ENCODE data around the gene KITLG. TPM values are rescaled to one million over a fixed set of nuclear protein-coding genes. Genes with fewer than 3 reads are reported as not detected.

The KITLG gene
- total and polyA plus RNA-seq, 2 experiments from 2014 or later, result 3.1 to 10.7 TPM

DNA sequence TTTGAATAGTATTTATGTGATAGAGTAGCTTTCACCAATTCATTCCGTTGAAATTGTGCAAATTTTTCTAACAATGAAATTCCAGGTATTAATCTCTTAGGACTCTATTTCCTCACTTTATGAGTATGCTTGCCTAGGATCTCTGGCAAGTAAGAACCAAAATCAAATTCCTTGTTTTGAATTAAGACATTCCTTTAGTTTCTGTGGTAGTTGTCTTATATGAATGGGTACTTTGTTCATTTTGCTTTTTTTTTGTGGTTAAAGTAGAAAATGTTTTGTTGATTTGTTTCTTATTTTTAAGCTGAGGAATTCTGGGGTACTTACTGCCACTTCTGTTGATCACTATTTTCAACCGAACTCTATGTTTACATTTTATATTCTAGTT lies 59.8 kb downstream of the KITLG start:
- H3K36me3 Mint-ChIP-seq (ENCODE audit: low read depth), result no peaks in the 10 kb centered on the region
- peak overlapping the region; percentile 66 for H3K27ac Mint-ChIP-seq
- Histone ChIP-seq H3K27me3 (ENCODE audit: insufficient read depth) (no peaks in the 10 kb centered on the region), H2AFZ (no peak overlapping the region), H3K4me3 (no peak overlapping the region), H3K79me2 (replicated peaks; ENCODE audit: insufficient read depth) (no peaks in the 10 kb centered on the region), H4K20me1 (replicated peaks; ENCODE audit: insufficient read depth) (no peaks in the 10 kb centered on the region), H3K4me1 (ENCODE audit: insufficient read depth) (no peaks in the 10 kb centered on the region), H3K27ac (ENCODE audit: low read depth) (no peak overlapping the region), H3K9me2 (ENCODE audit: insufficient read depth) (no peaks in the 10 kb centered on the region), H3K36me3 (ENCODE audit: insufficient read depth) (no peaks in the 10 kb centered on the region), H3F3A (replicated peaks; ENCODE audit: low read depth) (no peaks in the 10 kb centered on the region), H3K4me2 (no peak overlapping the region)
- H3K27me3 Mint-ChIP-seq (ENCODE audit: insufficient read depth, low read depth, poor library complexity), result peaks cover 3% of the 10 kb centered on the region
- no peaks in the 10 kb centered on the region for H3K4me1 Mint-ChIP-seq
- TF ChIP-seq, protein P1, sequence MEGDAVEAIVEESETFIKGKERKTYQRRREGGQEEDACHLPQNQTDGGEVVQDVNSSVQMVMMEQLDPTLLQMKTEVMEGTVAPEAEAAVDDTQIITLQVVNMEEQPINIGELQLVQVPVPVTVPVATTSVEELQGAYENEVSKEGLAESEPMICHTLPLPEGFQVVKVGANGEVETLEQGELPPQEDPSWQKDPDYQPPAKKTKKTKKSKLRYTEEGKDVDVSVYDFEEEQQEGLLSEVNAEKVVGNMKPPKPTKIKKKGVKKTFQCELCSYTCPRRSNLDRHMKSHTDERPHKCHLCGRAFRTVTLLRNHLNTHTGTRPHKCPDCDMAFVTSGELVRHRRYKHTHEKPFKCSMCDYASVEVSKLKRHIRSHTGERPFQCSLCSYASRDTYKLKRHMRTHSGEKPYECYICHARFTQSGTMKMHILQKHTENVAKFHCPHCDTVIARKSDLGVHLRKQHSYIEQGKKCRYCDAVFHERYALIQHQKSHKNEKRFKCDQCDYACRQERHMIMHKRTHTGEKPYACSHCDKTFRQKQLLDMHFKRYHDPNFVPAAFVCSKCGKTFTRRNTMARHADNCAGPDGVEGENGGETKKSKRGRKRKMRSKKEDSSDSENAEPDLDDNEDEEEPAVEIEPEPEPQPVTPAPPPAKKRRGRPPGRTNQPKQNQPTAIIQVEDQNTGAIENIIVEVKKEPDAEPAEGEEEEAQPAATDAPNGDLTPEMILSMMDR (conservative IDR thresholded peaks at IDR 0.05; ENCODE audit: low read depth in 2 of 2), result no peak
- TF ChIP-seq NANOG (IDR thresholded peaks at IDR 0.05; ENCODE audit: borderline replicate concordance) (no peak), EZH2phosphoT487 (IDR thresholded peaks at IDR 0.05; ENCODE audit: unreplicated experiment) (no peak)
- no peak for DNase-seq (ENCODE audit: low spot score)
- no peak for ATAC-seq
- H3K9me3 Mint-ChIP-seq, result no peaks in the 10 kb centered on the region
- no peak overlapping the region for H3K4me3 Mint-ChIP-seq

- H3K4me2 ChIP-seq, result no peak overlapping the region
- Mint-ChIP-seq H3K4me1 (no peaks in the 10 kb centered on the region), H3K9me3 (no peaks in the 10 kb centered on the region), H3K4me3 (no peak overlapping the region), H3K27me3 (ENCODE audit: insufficient read depth, low read depth, poor library complexity) (peaks cover 3% of the 10 kb centered on the region), H3K36me3 (ENCODE audit: low read depth) (no peaks in the 10 kb centered on the region), H3K27ac (peak overlapping the region; percentile 80; the same call in 1 of the 2 replicates)
- H3K36me3 ChIP-seq (ENCODE audit: insufficient read depth), result no peaks in the 10 kb centered on the region
- no peaks in the 10 kb centered on the region for H3K79me2 ChIP-seq (replicated peaks; ENCODE audit: insufficient read depth)
- H3K27me3 ChIP-seq (ENCODE audit: insufficient read depth), result no peaks in the 10 kb centered on the region
- no peaks in the 10 kb centered on the region for H3K9me2 ChIP-seq (ENCODE audit: insufficient read depth)
- H4K20me1 ChIP-seq (replicated peaks; ENCODE audit: insufficient read depth), result no peaks in the 10 kb centered on the region
- DNase-seq (ENCODE audit: low spot score), result no peak
- no peaks in the 10 kb centered on the region for H3F3A ChIP-seq (replicated peaks; ENCODE audit: low read depth)
- H3K27ac ChIP-seq (ENCODE audit: low read depth), result no peak overlapping the region
- no peak overlapping the region for H3K4me3 ChIP-seq
- H3K4me1 ChIP-seq (ENCODE audit: insufficient read depth), result no peaks in the 10 kb centered on the region
- H2AFZ ChIP-seq, result no peak overlapping the region
- no peak for ATAC-seq
- no peak for TF ChIP-seq EZH2phosphoT487 (IDR thresholded peaks at IDR 0.05; ENCODE audit: unreplicated experiment)
- no peak for TF ChIP-seq REST (IDR thresholded peaks at IDR 0.05; ENCODE audit: unreplicated experiment)
- TF ChIP-seq, protein P2, sequence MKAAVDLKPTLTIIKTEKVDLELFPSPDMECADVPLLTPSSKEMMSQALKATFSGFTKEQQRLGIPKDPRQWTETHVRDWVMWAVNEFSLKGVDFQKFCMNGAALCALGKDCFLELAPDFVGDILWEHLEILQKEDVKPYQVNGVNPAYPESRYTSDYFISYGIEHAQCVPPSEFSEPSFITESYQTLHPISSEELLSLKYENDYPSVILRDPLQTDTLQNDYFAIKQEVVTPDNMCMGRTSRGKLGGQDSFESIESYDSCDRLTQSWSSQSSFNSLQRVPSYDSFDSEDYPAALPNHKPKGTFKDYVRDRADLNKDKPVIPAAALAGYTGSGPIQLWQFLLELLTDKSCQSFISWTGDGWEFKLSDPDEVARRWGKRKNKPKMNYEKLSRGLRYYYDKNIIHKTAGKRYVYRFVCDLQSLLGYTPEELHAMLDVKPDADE (IDR thresholded peaks at IDR 0.05), result no peak
- no peak for TF ChIP-seq NANOG (IDR thresholded peaks at IDR 0.05; ENCODE audit: borderline replicate concordance)
- TF ChIP-seq, protein P3, sequence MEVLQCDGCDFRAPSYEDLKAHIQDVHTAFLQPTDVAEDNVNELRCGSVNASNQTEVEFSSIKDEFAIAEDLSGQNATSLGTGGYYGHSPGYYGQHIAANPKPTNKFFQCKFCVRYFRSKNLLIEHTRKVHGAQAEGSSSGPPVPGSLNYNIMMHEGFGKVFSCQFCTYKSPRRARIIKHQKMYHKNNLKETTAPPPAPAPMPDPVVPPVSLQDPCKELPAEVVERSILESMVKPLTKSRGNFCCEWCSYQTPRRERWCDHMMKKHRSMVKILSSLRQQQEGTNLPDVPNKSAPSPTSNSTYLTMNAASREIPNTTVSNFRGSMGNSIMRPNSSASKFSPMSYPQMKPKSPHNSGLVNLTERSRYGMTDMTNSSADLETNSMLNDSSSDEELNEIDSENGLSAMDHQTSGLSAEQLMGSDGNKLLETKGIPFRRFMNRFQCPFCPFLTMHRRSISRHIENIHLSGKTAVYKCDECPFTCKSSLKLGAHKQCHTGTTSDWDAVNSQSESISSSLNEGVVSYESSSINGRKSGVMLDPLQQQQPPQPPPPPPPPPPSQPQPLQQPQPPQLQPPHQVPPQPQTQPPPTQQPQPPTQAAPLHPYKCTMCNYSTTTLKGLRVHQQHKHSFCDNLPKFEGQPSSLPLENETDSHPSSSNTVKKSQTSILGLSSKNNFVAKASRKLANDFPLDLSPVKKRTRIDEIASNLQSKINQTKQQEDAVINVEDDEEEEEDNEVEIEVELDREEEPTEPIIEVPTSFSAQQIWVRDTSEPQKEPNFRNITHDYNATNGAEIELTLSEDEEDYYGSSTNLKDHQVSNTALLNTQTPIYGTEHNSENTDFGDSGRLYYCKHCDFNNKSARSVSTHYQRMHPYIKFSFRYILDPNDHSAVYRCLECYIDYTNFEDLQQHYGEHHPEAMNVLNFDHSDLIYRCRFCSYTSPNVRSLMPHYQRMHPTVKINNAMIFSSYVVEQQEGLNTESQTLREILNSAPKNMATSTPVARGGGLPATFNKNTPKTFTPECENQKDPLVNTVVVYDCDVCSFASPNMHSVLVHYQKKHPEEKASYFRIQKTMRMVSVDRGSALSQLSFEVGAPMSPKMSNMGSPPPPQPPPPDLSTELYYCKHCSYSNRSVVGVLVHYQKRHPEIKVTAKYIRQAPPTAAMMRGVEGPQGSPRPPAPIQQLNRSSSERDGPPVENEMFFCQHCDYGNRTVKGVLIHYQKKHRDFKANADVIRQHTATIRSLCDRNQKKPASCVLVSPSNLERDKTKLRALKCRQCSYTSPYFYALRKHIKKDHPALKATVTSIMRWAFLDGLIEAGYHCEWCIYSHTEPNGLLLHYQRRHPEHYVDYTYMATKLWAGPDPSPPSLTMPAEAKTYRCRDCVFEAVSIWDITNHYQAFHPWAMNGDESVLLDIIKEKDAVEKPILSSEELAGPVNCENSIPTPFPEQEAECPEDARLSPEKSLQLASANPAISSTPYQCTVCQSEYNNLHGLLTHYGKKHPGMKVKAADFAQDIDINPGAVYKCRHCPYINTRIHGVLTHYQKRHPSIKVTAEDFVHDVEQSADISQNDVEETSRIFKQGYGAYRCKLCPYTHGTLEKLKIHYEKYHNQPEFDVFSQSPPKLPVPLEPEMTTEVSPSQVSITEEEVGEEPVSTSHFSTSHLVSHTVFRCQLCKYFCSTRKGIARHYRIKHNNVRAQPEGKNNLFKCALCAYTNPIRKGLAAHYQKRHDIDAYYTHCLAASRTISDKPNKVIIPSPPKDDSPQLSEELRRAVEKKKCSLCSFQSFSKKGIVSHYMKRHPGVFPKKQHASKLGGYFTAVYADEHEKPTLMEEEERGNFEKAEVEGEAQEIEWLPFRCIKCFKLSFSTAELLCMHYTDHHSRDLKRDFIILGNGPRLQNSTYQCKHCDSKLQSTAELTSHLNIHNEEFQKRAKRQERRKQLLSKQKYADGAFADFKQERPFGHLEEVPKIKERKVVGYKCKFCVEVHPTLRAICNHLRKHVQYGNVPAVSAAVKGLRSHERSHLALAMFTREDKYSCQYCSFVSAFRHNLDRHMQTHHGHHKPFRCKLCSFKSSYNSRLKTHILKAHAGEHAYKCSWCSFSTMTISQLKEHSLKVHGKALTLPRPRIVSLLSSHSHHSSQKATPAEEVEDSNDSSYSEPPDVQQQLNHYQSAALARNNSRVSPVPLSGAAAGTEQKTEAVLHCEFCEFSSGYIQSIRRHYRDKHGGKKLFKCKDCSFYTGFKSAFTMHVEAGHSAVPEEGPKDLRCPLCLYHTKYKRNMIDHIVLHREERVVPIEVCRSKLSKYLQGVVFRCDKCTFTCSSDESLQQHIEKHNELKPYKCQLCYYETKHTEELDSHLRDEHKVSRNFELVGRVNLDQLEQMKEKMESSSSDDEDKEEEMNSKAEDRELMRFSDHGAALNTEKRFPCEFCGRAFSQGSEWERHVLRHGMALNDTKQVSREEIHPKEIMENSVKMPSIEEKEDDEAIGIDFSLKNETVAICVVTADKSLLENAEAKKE (CRISPR knock-in tag; IDR thresholded peaks at IDR 0.05), result no peak
- no peak for TF ChIP-seq EZH2 (IDR thresholded peaks at IDR 0.05; ENCODE audit: low read depth, unreplicated experiment)
- no peak for TF ChIP-seq STAT1 (IDR thresholded peaks at IDR 0.05; ENCODE audit: unreplicated experiment)
Observed at GRCh38 chr12:88519802-88520435, 60.4 kb downstream of the KITLG start.

Measured in GM23338 (cell line).